GM21529 (cell line): ENCODE measurements around the gene RGS5.

Experiments
- ATAC-seq: cut with Tn5 transposase; IDR thresholded peaks from one replicate; pipeline ENCODE4 v1.9.1; 2021; ENCODE audit not compliant: unreplicated experiment

Gene RGS5

GRCh38 chr1:163186862-163187261, 15.9 kb downstream of the RGS5 start:
- ATAC-seq = no peak

GRCh38 chr1:163182330-163182949, 20.3 kb downstream of the RGS5 start:
- ATAC-seq = no peak

GRCh38 chr1:163178628-163179027, 24.1 kb downstream of the RGS5 start:
- ATAC-seq = no peak

GRCh38 chr1:163176797-163177196, 25.9 kb downstream of the RGS5 start:
- ATAC-seq = no peak

- ATAC-seq = no peak
These were observed 27.9 kb downstream of the RGS5 start for GRCh38 chr1:163174524-163175437.

- ATAC-seq = no peak
These were observed 29.6 kb downstream of the RGS5 start for GRCh38 chr1:163173121-163173520.

- ATAC-seq = no peak
These were observed 30.1 kb downstream of the RGS5 start for GRCh38 chr1:163172596-163172995.

- ATAC-seq = no peak
These were observed 30.9 kb downstream of the RGS5 start for GRCh38 chr1:163171826-163172225.

GRCh38 chr1:163170975-163171676, 31.6 kb downstream of the RGS5 start:
- no peak for ATAC-seq

GRCh38 chr1:163170331-163170730, 32.4 kb downstream of the RGS5 start:
- ATAC-seq = no peak

GRCh38 chr1:163169553-163169952, 33.2 kb downstream of the RGS5 start:
- no peak for ATAC-seq

GRCh38 chr1:163168053-163168452, 34.7 kb downstream of the RGS5 start:
- no peak for ATAC-seq

GRCh38 chr1:163166886-163167555, 35.7 kb downstream of the RGS5 start:
- ATAC-seq = no peak

- ATAC-seq = no peak
These were observed 37.6 kb downstream of the RGS5 start for GRCh38 chr1:163165119-163165518.

GRCh38 chr1:163163881-163164582, 38.7 kb downstream of the RGS5 start:
- ATAC-seq = no peak

GRCh38 chr1:163163163-163163562, 39.6 kb downstream of the RGS5 start:
- no peak for ATAC-seq

GRCh38 chr1:163162381-163162914, 40.3 kb downstream of the RGS5 start:
- no peak for ATAC-seq

GRCh38 chr1:163161841-163162240, 40.9 kb downstream of the RGS5 start:
- no peak for ATAC-seq

- no peak for ATAC-seq
These were observed 41.4 kb downstream of the RGS5 start for GRCh38 chr1:163161337-163161736.

- ATAC-seq = no peak
These were observed 47.1 kb downstream of the RGS5 start for GRCh38 chr1:163155606-163156005.
